Activated CD4-positive, alpha-beta T cell treated with anti-CD3 and anti-CD28 coated beads, Interleukin-2, Interleukin-6, amounts not matched to agents 100 ng/mL and 50 ng/mL, durations not matched to agents 16 hours and 8 hours (primary cell): ENCODE data around the gene TMEM185A.
"Not testable (repeated sequence)": the region's sequence is repeated elsewhere in the genome, so short reads cannot be mapped to it uniquely, and the experiment has no call there.

ENCODE experiments used
- DNase-seq: peaks from one replicate; pipeline ENCODE4 v3.0.0-alpha.2; 2020

TMEM185A gene

GRCh38 chrX:149549701-149550100 lies 81.9 kb downstream of the TMEM185A start, which contains the start of gene HSFX3:
Gene HSFX3, minus strand, starts transcription at chrX:149549924. Its CDS starts 72 bp downstream, at chrX:149549852.
- not testable (repeated sequence) for DNase-seq

- DNase-seq: not testable (repeated sequence)
These were observed 83.8 kb downstream of the TMEM185A start for GRCh38 chrX:149547782-149548181.

DNA sequence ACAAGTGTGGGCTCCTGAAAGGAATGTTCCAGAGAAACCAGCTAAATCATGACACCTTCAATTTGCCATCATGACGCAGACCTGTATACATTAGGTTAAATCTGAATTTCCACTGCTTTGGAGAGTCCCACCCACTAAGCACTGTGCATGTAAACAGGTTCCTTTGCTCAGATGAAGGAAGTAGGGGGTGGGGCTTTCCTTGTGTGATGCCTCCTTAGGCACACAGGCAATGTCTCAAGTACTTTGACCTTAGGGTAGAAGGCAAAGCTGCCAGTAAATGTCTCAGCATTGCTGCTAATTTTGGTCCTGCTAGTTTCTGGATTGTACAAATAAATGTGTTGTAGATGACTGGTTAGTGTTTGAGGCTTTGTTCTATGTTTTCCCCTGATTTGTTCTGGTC lies 84.6 kb downstream of the TMEM185A start:
- not testable (repeated sequence) for DNase-seq
